Mononuclear cell (primary cell): ENCODE measurements around the gene BLNK. TPM values are rescaled to one million over a fixed set of nuclear protein-coding genes. Genes with fewer than 3 reads are reported as not detected.
"Not testable (repeated sequence)": the region's sequence is repeated elsewhere in the genome, so short reads cannot be mapped to it uniquely, and the experiment has no call there.

Experiments
- H3K27me3 ChIP-seq: 2 replicates; pipeline ENCODE4 v1.6.0; 2011; ENCODE audit warnings: low read length, control low read depth; ENCODE audit not compliant: insufficient read depth
- H3K4me1 ChIP-seq: 2 replicates; pipeline ENCODE4 v1.5.1; 2011; ENCODE audit warnings: mild to moderate bottlenecking, low read length, control low read depth; ENCODE audit not compliant: insufficient read depth
- H3K4me3 ChIP-seq: 2 replicates; pipeline ENCODE4 v1.5.1; 2011; ENCODE audit warnings: mild to moderate bottlenecking, low read length, moderate library complexity
- H3K9me3 ChIP-seq: 2 replicates; pipeline ENCODE4 v1.5.1; 2011; ENCODE audit warnings: low read depth, mild to moderate bottlenecking, control low read depth, low read length
- total RNA-seq: library from RNA; depleted of rRNA; stranded (reverse); fragments of >200 nt; gene quantifications from one replicate; pipeline ENCODE4 v1.2.3, GENCODE V29; 2012

BLNK gene
- total RNA-seq, 1 donor: 3.6 TPM

DNA sequence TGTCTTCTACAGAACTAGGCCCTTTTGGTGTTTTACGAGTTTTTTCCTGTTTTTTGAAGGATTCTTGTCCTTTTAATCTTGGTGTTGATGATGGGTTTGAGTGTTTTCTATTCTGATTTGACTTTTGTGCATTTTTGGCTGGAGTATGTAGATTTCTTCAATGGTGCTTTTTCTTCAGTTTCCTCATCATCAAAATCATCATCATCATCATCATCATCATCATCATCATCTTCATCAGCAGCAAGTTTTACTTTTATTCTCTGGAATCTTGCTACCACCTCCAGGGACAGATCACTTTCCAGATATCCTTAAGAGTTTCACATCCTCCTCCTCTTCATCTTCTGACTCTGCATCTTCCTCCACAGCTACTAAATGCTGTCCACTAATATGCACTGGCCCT, 81.9 kb downstream of the BLNK start:
- not testable (repeated sequence) for H3K9me3 ChIP-seq, H3K4me1 ChIP-seq, H3K4me3 ChIP-seq, H3K27me3 ChIP-seq

DNA sequence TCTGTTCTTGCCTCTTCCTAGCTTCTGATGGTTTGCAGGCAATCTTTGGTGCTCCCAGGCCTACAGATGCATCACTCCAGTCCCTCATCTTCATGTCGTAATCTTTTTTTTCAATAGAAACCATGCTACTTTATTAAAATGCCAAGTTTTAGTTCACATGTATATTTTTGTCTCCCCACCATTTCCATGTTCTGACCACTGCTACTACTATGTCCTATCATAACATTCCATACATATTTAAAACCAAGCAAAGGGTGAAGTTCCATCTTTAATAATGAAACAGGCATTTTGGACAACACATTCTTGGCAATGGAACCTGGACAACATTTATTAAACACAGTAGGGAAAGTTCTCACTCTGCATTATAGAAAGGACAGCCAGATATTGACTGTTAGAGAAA, 82.5 kb downstream of the BLNK start:
- H3K27me3 ChIP-seq: no peaks in the 10 kb centered on the region
- no peaks in the 10 kb centered on the region for H3K9me3 ChIP-seq
- no peaks in the 10 kb centered on the region for H3K4me1 ChIP-seq
- H3K4me3 ChIP-seq: no peak overlapping the region

DNA sequence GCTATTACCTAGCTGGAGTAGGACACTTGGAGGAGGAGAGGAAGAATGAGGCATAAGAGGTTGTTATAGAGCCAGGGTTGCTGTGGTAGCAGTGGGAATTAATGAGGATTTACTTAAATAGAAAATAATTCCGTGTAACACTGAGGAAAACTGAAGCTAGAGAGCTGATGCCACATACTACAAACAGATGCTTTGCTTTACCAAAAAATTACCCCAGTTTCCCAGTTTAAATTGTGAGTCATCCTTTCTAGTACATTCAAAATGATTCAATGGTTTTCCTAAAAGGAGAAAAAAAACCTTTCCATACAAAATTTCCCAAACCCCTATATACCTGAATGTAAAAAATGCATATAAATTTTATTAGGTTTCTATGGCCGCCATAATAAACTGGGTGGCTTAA, 82.9 kb downstream of the BLNK start:
- H3K4me1 ChIP-seq: no peaks in the 10 kb centered on the region
- no peaks in the 10 kb centered on the region for H3K27me3 ChIP-seq

DNA sequence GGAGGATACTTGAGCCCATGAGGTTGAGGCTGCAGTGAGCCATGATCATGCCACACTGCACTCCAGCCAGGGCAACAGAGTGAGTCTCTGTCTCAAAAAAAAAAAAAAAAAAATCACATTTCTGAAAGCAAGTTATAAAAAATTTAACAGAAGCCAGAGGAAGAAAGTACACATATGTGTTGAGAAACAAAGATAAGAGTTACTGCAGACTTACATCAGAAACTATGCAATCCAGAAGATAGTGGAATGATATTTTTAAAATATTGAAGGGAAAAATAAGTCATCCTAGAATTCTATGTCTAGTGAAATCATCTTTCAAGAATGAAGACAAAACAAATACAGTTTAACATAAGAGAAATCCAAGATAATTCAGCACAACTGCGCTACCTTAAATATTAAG, 94.4 kb downstream of the BLNK start:
- H3K4me1 ChIP-seq: no peaks in the 10 kb centered on the region
- peaks cover 45% of the 10 kb centered on the region for H3K9me3 ChIP-seq
- H3K27me3 ChIP-seq: no peaks in the 10 kb centered on the region
- H3K4me3 ChIP-seq: no peak overlapping the region

More for the DNA sequence above, 82.9 kb downstream of the BLNK start:
- no peak overlapping the region for H3K4me3 ChIP-seq
- H3K9me3 ChIP-seq: no peaks in the 10 kb centered on the region

DNA sequence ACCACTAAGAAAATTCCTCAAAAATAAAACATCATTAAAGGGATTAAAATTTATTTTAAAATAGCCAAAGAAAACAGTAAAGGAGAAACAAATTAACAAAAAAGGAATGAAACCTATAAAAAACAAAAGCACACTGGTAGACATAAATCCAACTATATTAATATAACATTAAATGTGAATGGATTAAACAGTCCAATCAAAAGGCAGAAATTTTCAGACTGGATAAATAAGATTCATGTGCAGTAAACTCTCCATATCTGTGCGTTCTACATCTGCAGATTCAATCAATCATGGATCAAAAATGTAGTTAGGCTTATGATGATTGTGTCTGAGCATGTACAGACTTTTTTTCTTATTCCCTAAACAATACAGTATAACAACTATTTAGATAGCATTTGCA, 98.7 kb downstream of the BLNK start:
- Histone ChIP-seq H3K27me3 (no peaks in the 10 kb centered on the region), H3K4me3 (no peak overlapping the region), H3K4me1 (no peaks in the 10 kb centered on the region), H3K9me3 (peaks cover 73% of the 10 kb centered on the region)

DNA sequence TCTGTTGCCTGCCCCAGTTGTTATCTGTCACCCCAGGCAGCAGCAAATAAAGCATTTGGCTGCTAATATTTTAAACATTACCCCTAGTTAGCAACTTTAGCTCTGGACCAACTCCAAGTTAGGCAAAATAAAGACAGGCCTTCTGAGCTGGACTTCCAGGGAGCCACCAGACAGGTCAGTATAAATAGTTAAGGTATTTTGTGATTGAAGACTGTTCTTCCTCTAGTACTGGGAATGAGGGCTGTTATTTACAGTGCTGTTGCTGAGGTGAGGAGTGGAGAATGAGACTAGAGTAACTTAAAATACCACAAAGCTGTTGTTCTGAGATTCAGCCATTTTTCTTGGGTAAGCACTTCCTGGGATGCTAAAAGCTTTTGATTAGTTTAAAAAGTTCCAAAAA, 101.1 kb downstream of the BLNK start:
- no peaks in the 10 kb centered on the region for H3K4me1 ChIP-seq
- H3K27me3 ChIP-seq: no peaks in the 10 kb centered on the region
- H3K4me3 ChIP-seq: no peak overlapping the region
- peaks cover 64% of the 10 kb centered on the region for H3K9me3 ChIP-seq

DNA sequence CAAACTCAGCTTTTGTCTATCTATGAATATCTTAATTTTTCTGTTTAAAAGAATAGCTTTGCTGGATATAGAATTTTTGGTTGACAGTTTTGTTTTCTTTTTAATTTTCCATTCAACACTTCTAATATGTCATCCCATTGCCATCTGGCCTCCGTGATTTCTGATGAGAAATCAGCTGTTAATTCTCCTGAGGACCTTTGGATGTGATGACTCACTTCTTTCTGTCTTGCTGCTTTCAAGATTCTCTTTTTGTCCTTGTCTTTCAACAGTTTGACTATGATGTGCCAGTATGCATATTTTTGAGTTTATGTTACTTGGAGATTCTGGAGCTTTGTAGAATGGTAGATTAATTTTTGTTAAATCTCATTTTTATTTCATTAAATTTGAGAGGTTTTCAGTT, 102.8 kb downstream of the BLNK start:
- Histone ChIP-seq H3K4me3 (no peak overlapping the region), H3K4me1 (no peaks in the 10 kb centered on the region), H3K27me3 (no peaks in the 10 kb centered on the region), H3K9me3 (peaks cover 52% of the 10 kb centered on the region)

DNA sequence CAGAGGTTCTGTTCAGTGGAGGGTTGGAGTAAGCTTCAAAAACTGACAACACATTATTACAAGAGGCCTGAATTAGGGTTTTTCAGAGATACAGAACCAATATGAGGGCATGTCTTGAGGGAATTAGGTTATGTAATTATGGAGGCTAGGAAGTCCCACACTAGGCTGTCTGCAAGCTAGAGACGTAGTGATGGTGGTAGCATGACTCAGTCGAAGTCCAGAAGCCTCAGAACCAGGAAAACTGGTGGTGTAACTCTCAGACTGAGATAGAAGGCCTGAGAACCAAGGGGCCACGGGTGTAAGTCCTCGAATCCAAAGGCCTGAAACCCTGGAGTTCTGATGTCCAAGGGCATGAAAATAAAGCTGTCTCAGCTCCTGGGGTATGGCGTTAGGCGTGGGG, 105.6 kb downstream of the BLNK start:
- H3K9me3 ChIP-seq: peaks cover 30% of the 10 kb centered on the region
- no peaks in the 10 kb centered on the region for H3K4me1 ChIP-seq
- H3K27me3 ChIP-seq: no peaks in the 10 kb centered on the region

DNA sequence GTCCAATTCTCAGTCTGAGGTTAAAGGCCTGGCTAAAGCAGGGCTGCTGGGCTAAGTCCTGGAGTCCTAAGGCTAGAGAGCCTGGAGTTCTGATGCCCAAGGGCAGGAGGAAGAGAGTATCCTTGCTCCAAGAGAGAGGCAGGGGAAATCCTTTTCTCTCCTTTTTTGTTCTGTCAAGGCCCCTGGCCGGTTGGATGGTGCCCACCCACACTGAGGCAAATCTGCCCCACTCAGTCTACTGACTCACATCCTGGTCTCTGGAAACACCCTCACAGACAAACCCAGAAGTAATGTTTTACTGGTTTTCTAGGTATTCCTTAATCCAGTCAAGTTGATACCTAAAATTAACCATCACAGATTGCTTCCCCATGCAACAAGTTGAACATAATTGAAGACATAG, 118.3 kb downstream of the BLNK start:
- no peaks in the 10 kb centered on the region for H3K9me3 ChIP-seq
- H3K27me3 ChIP-seq: no peaks in the 10 kb centered on the region
- H3K4me3 ChIP-seq: no peak overlapping the region
- H3K4me1 ChIP-seq: no peaks in the 10 kb centered on the region

More for the DNA sequence above, 105.6 kb downstream of the BLNK start:
- H3K4me3 ChIP-seq: no peak overlapping the region

DNA sequence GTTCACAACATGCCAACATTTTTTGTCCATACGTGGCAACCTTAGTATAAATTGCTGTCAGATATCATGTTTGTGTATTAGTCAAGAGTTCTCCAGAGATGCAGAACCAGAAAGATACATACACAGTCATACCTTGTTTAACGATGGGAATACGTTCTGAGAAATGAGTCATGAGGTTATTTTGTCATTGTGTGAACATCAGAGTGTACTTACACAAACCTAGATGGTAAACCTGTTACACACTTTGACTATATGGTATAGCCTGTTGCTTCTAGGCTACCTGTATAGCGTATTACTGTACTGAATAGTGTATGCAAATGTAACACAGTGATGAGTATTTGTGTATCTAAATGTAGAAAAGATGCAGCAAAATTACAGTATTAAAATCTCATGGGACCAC, 118.9 kb downstream of the BLNK start:
- Histone ChIP-seq H3K27me3 (no peaks in the 10 kb centered on the region), H3K4me3 (no peak overlapping the region), H3K9me3 (no peaks in the 10 kb centered on the region), H3K4me1 (no peaks in the 10 kb centered on the region)

Other genes with a start within 250 kb of the BLNK start
- 14.7 TPM for gene CCNJ, start 228.0 kb downstream of the BLNK start, total RNA-seq
- gene ZNF518A, start 141.3 kb downstream of the BLNK start, total RNA-seq: 7.7 TPM
- 0.10 TPM for gene DNTT, start 32.9 kb upstream of the BLNK start, total RNA-seq
- not detected for gene OPALIN, start 87.4 kb upstream of the BLNK start, total RNA-seq
- not detected for gene TLL2, start 242.4 kb upstream of the BLNK start, total RNA-seq